HG02938 (cell line): Measurements from ENCODE around the gene ABRACL.

ENCODE experiments used
- ATAC-seq: cut with Tn5 transposase; IDR thresholded peaks from one replicate; pipeline ENCODE4 v1.9.1; 2021; ENCODE audit warnings: mild to moderate bottlenecking, moderate library complexity; ENCODE audit not compliant: unreplicated experiment

The ABRACL gene

DNA sequence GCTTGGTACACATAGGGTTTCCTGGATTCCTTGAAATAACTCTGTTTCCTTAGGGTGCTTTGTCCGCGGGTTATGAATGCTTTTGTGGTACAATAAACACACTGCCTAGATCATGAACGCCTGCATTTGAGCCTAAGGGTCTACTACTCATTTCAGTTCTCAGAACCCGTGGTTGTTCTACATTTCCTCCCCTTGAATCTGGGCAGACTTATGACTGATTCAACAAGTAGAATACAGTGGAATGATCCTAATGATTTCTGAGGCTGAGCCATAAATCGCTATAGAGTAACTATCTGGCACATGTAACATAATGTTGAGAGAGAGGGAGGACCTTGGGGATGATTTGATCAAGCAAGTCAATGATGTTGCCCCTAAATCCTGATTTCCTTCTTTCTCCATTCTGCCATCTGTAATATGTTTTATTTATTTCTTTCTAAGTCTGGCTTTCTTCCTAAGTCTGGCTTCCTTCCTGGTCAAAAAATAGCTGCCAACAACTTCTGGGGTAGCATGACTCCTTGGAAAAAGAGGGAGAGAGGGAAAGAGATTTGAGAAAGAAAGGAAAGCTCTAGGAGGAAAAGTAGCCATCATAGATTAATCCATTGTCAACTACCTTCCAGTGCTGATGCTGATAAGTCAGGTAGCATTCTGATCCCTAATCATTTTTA is 23.0 kb downstream of the ABRACL start:
- no peak for ATAC-seq

DNA sequence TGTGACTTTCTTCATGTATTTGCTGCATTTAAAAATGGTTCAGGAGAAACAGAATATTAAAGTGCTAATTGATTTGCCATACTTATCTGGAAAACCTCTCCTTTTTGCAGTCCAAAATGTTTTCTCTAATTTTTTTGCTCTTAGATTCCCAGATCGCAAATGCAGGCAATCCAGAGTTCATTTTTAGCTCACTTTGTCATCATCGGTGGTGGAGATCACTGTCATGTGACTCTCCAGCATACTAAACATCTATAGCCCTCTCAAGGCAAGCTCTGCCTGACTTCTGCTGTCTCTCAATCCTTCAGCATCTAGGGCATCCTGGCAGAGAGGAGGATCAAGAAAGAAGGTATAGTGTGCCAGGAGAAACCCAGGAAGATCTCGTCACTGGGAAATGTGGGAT is 24.8 kb downstream of the ABRACL start:
- ATAC-seq, result no peak

DNA sequence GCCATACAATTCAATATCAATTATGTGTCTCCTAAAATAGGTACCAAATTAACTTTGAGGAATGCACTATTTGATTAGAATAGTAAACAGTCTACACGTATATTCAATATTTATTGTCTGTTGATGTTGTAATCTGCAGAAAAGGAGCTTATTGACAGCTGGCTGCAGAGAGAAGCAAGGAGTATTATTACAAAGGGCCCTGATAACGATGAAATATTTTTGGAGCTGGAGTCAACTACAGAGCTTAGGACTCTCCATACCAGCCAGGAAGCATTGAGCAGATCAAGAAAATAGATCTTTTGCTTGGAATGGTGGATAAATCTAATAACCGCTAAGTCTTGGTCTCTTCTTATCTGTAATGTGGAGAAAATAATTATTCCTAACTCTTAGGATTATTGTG is 25.5 kb downstream of the ABRACL start:
- ATAC-seq, result no peak

DNA sequence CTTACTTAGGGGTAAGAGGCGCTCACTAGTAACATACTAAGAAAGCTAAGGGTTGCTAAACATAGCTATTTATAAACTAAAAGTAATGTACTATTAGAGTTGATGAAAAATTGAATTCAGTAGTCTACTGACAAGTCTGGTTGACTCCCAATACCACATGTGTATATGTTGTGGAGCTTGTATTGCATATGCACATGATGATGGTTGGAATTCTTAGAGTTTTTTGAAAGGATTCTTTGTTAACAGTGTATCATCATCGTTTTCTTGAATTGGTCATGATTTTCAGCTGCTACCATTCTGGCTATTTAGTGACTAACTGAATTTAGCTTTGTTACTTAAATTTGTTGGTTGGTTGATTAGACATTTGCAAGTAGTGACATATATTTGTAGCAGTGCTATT is 27.2 kb downstream of the ABRACL start:
- ATAC-seq, result no peak

DNA sequence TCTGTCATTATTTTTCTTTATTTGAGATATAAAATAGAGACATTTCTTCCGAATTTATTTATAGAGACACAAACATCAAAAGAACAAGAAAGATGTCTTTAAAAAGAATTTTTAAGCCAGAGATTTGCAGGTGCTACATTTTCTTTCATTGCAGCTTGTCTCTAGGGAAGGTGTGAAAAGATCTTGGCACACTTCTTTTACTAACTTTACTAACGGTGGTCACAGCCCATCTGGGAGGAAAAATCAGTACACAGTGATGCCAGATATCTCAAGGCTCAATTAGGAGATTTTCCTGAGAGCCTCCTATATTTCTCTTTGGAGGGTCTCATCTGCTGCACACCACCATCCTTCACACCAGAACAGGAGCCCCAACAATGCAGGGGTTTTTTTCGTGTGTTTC is 29.5 kb downstream of the ABRACL start:
- no peak for ATAC-seq

DNA sequence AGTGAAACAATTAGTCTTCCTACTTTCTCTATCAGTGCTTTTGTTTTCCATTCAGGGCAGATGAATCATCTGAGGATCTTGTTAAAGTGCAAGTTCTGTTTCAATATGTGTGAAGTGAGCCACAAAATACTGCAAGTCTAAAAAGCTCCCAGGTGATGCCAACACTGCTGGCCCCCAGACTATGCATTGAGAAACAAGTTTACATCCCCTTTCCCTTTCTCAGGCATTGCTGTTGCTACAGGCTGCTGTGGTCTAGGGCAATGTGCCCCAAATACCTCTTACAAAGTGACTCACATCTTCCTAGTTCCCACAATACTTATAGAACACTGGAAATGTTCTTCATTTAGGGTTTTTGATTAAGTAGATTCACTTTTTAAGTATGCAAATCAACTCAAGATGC is 31.8 kb downstream of the ABRACL start:
- no peak for ATAC-seq

DNA sequence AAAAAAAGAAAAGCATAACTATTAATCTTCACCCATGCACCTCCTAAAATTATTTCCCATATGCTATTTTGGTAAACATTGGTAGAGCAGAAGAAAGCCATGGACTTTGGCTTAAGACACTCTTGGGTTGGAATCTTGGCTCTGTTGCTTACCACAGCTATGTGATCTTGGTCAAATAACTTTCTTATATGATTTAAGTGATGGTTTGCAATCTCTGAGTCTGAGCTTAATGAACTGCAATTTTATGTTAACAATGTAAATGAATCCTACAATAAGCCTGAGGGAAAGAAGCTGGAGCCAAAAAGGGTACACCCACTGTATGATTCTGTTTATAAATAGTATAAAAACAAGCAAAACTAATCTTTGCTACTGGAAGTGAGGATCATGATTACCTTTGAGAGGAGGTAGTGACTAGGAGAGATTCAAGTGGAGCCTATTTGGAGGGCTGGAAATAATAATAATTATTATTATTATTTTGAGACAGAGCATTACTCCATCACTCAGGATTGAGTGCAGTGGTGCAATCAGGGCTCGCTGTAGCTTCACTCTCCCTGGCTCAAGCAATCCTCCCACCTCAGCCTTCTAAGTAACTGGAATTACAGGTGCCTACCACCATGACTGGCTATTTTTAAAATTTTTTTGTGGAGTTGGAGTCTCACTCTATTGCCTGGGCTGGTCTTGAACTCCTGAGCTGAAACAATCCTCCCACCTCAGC is 34.5 kb downstream of the ABRACL start:
- ATAC-seq, result no peak

DNA sequence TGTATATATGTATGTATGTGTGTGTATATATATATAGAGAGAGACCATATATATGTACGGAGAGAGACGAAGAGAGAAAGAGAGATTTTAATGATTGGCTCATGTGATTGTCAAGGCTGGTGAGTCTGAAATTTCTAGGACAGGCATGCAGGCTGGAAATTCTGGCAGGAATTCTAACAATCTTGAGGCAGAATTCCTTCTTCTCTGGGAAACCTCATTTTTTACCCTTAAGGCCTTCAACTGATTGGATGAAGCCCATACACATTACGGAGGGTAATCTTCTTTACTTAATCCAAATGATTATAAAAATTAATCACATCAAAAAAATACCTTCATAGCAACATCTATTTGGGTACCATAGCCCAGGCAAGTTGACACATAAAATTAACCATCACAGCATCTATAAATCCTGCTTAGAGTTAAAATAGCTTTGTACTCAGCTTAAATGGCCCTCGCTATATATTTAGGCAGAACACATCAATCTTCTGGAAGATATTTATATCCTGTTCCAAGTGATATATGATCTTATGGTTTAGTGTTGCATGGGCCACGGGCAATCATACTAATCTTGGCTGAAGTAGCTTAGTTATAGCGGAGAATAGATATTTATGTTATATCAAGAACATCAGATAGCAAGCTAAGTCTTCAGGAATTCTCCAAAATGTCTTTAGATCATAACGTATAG is 36.6 kb downstream of the ABRACL start:
- ATAC-seq, result no peak

DNA sequence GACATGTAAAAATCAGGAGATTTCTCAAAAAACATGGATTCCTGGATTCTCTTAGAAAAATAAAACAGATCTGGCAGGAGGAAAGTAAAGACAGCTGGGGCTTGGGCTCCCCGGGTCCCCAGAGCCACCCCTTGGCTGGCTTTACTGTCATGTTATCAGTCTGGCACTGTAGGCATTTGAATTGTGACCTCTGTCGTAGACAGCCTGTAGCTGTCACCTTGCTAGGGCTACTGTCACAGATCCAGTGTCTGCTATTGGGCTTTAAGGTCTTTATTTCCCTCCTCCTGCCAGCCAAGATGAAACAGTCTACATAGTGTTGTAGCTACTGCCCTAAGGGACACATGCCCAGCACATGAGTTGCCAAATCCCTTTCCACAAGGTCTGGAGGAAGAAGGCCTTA is 37.5 kb downstream of the ABRACL start:
- no peak for ATAC-seq

DNA sequence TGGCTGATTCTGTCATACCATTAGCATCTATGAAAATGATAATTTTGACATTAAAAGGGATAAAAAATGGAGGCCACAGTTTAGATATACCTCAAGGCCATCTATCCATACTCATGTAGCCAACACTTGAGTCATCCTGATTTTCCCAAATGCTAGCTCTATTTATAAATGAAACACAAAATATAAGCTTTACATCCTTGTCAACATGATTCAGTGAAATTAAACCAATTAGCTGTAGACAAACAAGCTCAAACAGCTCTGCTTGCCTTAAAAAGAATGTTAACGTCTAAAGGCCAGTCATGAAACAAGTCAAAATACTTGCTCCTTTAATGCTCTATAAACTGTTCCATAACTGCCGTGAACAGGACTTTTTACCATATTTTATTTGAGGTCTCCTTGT is 40.3 kb downstream of the ABRACL start:
- no peak for ATAC-seq

DNA sequence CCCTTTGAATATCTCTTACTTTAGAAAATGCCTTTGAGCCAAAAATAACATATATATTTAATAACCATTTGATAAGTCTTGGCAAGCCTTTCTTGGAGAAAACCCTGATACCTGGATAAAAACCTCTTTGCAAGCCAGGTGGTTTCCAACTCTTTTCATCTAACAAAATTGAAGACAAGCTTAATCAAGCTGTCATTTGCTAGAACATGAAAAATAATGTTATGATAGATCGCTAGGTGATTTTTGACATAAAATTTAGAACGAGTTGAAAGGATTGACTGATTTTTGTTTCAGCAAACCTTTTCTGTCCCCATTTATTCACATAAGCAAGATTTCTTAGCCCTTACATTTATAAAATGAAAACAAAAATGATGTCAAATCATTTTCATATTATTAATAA is 44.6 kb downstream of the ABRACL start:
- no peak for ATAC-seq

DNA sequence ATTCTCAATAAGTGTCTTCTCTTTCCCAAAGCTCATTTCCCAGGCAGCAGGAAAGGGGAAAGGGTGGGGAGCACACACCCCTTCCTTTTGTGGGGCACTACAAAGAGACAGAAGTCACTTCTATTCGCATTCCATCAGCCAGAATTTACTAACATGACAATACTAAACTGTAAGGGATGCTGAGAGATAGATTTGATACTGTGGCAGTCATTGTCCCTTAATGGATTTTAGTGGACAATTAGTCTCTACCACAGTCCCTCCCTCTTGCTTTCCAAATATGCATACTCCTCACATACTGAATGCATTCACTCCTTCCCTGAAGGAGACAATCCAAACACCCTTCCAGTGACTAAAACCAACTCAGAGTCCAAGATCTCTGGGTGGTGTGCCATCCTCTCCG is 50.5 kb downstream of the ABRACL start:
- no peak for ATAC-seq

DNA sequence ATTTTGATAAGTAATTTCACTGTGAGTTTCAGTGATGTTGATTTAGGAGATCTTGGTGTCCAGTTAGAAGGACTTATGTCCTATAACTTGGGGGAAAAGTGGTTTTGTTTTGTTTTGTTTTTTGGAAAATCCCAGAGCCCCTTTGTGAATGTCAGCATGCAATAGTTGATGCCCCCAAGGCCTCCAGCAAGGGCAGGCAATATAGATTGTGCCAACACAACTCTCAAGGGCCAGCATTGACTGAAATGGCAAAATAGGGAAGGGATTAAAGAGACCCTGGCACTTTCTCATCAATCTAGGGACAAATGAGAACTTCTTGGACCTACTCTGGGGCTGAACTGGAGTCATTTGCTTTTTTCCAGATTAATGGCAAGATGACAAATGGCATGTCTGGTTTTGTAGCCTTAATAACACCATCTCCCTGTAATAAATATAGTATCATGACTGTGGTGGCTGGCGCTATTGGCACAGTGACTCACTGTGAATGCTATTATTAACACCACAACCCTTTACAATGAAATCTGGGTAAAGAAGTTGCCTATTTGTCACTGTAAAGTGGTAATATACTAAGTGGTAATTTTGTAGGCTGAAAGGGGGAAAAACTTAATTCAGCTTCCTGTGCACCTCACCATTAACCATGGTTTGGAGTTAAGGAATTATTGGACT is 51.8 kb downstream of the ABRACL start:
- ATAC-seq, result no peak

DNA sequence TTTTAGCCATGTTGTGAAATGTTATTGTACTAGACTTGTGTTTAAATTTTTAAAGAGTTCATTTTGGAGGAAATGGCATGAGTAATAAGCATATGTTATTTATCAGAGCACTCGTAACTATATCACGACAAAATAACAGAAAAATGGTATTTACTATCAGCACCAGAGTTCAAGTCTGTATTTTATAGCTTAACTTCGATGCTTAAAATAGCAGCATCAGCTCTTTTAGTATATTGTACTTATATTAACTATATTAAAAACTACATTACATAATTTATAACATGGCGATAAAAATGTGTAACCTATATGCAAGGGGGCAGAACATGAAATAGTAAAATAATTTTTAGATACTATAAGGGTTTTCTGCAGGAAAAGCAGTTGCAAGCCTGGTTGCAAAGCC is 52.9 kb downstream of the ABRACL start:
- ATAC-seq, result no peak

DNA sequence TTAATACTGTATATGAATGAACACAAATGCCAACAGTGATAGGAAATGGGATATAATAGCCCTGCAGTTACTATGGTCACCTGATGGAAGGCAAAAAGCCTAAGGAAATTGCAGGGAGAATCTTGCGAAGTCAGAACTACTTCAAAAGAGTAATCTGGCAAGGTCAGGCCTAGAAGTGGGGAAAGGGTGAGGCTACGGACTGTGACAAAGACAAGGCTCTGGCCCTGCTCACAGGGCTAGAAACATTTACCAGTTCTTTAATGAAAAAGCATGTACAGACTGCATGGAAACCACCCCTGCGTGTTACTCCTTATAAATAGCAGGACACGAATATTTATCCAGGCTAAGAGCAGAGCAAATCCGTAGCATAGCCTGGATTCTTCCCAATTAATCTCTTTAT is 53.8 kb downstream of the ABRACL start:
- no peak for ATAC-seq

DNA sequence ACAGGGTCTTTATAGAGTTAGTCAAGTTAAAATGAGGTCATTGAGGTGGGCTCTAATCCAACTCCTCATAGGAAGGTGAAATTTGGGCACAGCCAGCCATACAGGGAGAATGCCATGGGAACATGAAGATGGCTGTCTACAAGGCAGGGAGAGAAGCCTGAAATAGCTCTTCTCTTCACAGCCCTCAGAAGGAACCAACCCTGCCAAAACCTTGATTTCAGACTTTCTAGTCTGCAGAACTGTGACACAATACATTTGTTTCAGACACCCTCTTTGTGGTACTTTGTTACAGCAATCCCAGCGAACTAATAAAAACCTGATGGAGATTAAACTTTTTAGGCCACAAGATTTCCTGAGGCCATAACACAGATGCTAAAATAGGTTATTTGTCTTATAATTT is 63.3 kb downstream of the ABRACL start:
- ATAC-seq, result no peak
